ENCODE measurements around the gene DENND1A. TPM values are rescaled to one million over a fixed set of nuclear protein-coding genes. Genes with fewer than 3 reads are reported as not detected.
"Not testable (repeated sequence)": the region's sequence is repeated elsewhere in the genome, so short reads cannot be mapped to it uniquely, and the experiment has no call there.

Gene DENND1A
- total and polyA plus RNA-seq, 8 donors, result 4.4 to 109 (median 21.4) TPM

- Histone ChIP-seq H3K9me3 (no peaks in the 10 kb centered on the region), H3K27ac (no peak overlapping the region), H3K4me3 (no peak overlapping the region), H3K4me1 (peaks cover 9 to 44% (median 27%) of the 10 kb centered on the region in 4 donors), H3K27me3 (no peaks in the 10 kb centered on the region), H3K36me3 (no peaks in the 10 kb centered on the region)
- TF ChIP-seq POLR2AphosphoS5 (IDR thresholded peaks at IDR 0.05), result no peak
- no peak for TF ChIP-seq EP300 (IDR thresholded peaks at IDR 0.05)
- intact Hi-C loops (cut with DNase I; ENCODE audit: low total_unique reads), result no loop called here
- no peak for DNase-seq
Observed at GRCh38 chr9:123336959-123337358, 593.0 kb downstream of the DENND1A start.

- intact Hi-C loops (cut with DNase I; ENCODE audit: low total_unique reads), result no loop called here
- WGBS, 5 donors, result 46 to 74% (median 60%) methylated on average over 3 of the region's 3 CpGs
- DNase-seq, result no peak
- H3K4me1 ChIP-seq, result peaks cover 9 to 44% (median 27%) of the 10 kb centered on the region in 4 donors
- H3K27ac ChIP-seq, result no peak overlapping the region
- no peaks in the 10 kb centered on the region for H3K27me3 ChIP-seq
- no peaks in the 10 kb centered on the region for H3K9me3 ChIP-seq
- H3K36me3 ChIP-seq, result no peaks in the 10 kb centered on the region
- TF ChIP-seq, protein P1, sequence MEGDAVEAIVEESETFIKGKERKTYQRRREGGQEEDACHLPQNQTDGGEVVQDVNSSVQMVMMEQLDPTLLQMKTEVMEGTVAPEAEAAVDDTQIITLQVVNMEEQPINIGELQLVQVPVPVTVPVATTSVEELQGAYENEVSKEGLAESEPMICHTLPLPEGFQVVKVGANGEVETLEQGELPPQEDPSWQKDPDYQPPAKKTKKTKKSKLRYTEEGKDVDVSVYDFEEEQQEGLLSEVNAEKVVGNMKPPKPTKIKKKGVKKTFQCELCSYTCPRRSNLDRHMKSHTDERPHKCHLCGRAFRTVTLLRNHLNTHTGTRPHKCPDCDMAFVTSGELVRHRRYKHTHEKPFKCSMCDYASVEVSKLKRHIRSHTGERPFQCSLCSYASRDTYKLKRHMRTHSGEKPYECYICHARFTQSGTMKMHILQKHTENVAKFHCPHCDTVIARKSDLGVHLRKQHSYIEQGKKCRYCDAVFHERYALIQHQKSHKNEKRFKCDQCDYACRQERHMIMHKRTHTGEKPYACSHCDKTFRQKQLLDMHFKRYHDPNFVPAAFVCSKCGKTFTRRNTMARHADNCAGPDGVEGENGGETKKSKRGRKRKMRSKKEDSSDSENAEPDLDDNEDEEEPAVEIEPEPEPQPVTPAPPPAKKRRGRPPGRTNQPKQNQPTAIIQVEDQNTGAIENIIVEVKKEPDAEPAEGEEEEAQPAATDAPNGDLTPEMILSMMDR (IDR thresholded peaks at IDR 0.05), result no peak
- no peak for TF ChIP-seq POLR2A (IDR thresholded peaks at IDR 0.05)
- TF ChIP-seq EP300 (IDR thresholded peaks at IDR 0.05), result no peak
- H3K4me3 ChIP-seq, result no peak overlapping the region
Observed at GRCh38 chr9:123336449-123336848, 593.5 kb downstream of the DENND1A start.

DNA sequence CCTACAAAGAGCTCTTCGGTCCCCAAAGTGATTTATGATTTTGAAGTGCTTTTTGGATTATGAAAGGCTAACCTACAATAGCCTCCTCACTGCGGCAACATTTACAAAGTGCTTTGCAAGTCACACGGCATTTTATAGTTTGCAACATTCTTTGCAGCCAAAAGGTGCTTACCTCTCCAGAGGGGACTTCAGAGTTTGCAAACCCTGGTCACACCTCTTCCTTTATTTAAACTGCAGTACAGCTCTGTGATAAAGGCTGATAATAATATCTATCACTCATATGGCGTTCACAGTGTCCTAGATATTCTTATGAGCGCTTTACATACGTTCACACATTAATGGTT, 594.0 kb downstream of the DENND1A start:
- Histone ChIP-seq H3K27ac (peak overlapping the region in 1 of 5 donors; percentile 38), H3K36me3 (no peaks in the 10 kb centered on the region), H3K4me1 (peaks cover 9 to 44% (median 27%) of the 10 kb centered on the region in 4 donors), H3K27me3 (no peaks in the 10 kb centered on the region), H3K9me3 (no peaks in the 10 kb centered on the region), H3K4me3 (no peak overlapping the region)
- WGBS, 5 donors, result 29 to 49% (median 36%) methylated on average over 6 of the region's 6 CpGs
- DNase-seq, result no peak
- TF ChIP-seq, protein P1 (IDR thresholded peaks at IDR 0.05), result no peak
- TF ChIP-seq EP300 (IDR thresholded peaks at IDR 0.05) (no peak), POLR2AphosphoS5 (IDR thresholded peaks at IDR 0.05) (no peak), POLR2A (IDR thresholded peaks at IDR 0.05) (no peak)
- intact Hi-C loops (cut with DNase I; ENCODE audit: low total_unique reads), result no loop called here

GRCh38 chr9:123335193-123335985, 594.5 kb downstream of the DENND1A start:
- TF ChIP-seq POLR2AphosphoS5 (IDR thresholded peaks at IDR 0.05) (no peak), POLR2A (IDR thresholded peaks at IDR 0.05) (no peak), EP300 (IDR thresholded peaks at IDR 0.05) (no peak)
- TF ChIP-seq, protein P1 (IDR thresholded peaks at IDR 0.05), result no peak
- H3K27ac ChIP-seq, result peak overlapping the region in 1 of 5 donors; percentile 38
- peaks cover 9 to 40% (median 24%) of the 10 kb centered on the region in 4 donors for H3K4me1 ChIP-seq
- H3K9me3 ChIP-seq, result no peaks in the 10 kb centered on the region
- no peaks in the 10 kb centered on the region for H3K36me3 ChIP-seq
- H3K4me3 ChIP-seq, result no peak overlapping the region
- intact Hi-C loops (cut with DNase I; ENCODE audit: low total_unique reads), result no loop called here
- 26 to 43% (median 29%) methylated on average over 9 of the region's 9 CpGs for WGBS, 5 donors
- no peaks in the 10 kb centered on the region for H3K27me3 ChIP-seq
- peak in 1 of 2 donors; percentile 78 for DNase-seq

GRCh38 chr9:123334639-123335038, 595.3 kb downstream of the DENND1A start:
- 86 to 97% (median 94%) methylated on average over 3 of the region's 3 CpGs for WGBS, 5 donors
- no peak for DNase-seq
- Histone ChIP-seq H3K4me1 (peaks cover 9 to 32% (median 21%) of the 10 kb centered on the region in 4 donors), H3K4me3 (no peak overlapping the region), H3K36me3 (no peaks in the 10 kb centered on the region), H3K27ac (no peak overlapping the region), H3K27me3 (no peaks in the 10 kb centered on the region), H3K9me3 (no peaks in the 10 kb centered on the region)
- no peak for TF ChIP-seq EP300 (IDR thresholded peaks at IDR 0.05)
- TF ChIP-seq POLR2A (IDR thresholded peaks at IDR 0.05), result no peak
- TF ChIP-seq POLR2AphosphoS5 (IDR thresholded peaks at IDR 0.05), result no peak
- TF ChIP-seq, protein P1 (IDR thresholded peaks at IDR 0.05), result no peak
- intact Hi-C loops (cut with DNase I; ENCODE audit: low total_unique reads), result no loop called here

DNA sequence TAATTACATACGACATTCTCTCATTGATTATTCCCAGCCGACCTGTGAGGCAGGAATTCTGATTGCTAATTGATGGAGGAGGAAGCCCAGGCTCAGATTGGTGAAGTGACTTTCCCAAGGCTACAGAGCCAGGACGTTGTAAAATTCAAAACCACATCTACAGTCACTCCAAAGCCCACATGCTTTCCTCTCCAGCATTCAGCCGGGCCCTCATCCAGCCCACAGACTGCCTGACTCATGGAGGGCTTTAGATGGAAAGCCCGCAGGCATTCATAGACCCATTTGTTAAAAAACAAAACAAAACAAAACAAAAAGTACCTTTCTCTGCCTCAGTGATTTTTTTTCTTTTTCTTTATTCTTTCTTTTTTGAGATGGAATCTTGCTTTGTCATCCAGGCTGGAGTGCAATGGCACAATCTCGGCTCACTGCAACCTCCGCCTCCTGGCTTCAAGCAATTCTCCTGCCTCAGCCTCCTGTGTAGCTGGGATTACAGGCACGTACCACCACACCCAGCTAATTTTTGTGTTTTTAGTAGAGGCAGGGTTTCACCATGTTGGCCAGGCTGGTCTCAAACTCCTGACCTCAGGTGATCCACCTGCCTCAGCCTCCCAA, 596.8 kb downstream of the DENND1A start:
- H3K27ac ChIP-seq; H3K36me3 ChIP-seq; intact Hi-C loops (cut with DNase I; ENCODE audit: low total_unique reads); H3K9me3 ChIP-seq; H3K4me3 ChIP-seq; DNase-seq; H3K27me3 ChIP-seq: not testable (repeated sequence)
- WGBS, 5 donors, result 60 to 71% (median 65%) methylated on average over 8 of the region's 8 CpGs
- peaks cover 9 to 27% (median 16%) of the 10 kb centered on the region in 4 donors for H3K4me1 ChIP-seq
